GM12865 (cell line): ENCODE data around the gene SERPINA1.

ENCODE experiments used
- DNase-seq: peaks from one replicate; pipeline ENCODE4 v3.0.0; 2010; ENCODE audit warnings: low read depth
- H3K4me3 ChIP-seq: 2 replicates; pipeline ENCODE4 v1.5.1; 2011; ENCODE audit warnings: mild to moderate bottlenecking, low read depth, low read length, control low read depth
- TF ChIP-seq, protein P1 (sequence below): IDR thresholded peaks from 2 replicates; pipeline ENCODE4 v1.5.1; 2011; ENCODE audit warnings: low read length, control low read depth, low read depth, inconsistent platforms; ENCODE audit not compliant: insufficient read depth; ENCODE audit errors: missing control alignments

Gene SERPINA1

DNA sequence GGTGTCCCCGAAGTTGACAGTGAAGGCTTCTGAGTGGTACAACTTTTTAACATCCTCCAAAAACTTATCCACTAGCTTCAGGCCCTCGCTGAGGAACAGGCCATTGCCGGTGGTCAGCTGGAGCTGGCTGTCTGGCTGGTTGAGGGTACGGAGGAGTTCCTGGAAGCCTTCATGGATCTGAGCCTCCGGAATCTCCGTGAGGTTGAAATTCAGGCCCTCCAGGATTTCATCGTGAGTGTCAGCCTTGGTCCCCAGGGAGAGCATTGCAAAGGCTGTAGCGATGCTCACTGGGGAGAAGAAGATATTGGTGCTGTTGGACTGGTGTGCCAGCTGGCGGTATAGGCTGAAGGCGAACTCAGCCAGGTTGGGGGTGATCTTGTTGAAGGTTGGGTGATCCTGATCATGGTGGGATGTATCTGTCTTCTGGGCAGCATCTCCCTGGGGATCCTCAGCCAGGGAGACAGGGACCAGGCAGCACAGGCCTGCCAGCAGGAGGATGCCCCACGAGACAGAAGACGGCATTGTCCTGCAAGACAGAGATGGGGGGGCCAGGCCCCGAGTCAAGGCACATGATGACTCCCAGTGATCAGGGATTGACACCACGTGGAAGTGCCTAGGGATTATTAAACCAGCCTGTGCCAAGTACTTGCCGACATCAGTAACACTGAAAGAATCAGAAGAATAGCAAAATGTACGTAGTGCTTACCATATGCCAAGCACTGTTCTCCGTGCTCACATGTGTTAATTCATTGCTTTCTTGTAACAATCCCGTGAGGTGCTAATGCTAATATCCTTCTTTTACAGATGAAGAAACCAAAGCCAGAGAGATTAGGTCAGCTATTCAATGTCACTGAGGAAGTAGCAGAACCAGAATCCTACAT lies 5.4 kb downstream of the SERPINA1 start:
- TF ChIP-seq, protein P1, sequence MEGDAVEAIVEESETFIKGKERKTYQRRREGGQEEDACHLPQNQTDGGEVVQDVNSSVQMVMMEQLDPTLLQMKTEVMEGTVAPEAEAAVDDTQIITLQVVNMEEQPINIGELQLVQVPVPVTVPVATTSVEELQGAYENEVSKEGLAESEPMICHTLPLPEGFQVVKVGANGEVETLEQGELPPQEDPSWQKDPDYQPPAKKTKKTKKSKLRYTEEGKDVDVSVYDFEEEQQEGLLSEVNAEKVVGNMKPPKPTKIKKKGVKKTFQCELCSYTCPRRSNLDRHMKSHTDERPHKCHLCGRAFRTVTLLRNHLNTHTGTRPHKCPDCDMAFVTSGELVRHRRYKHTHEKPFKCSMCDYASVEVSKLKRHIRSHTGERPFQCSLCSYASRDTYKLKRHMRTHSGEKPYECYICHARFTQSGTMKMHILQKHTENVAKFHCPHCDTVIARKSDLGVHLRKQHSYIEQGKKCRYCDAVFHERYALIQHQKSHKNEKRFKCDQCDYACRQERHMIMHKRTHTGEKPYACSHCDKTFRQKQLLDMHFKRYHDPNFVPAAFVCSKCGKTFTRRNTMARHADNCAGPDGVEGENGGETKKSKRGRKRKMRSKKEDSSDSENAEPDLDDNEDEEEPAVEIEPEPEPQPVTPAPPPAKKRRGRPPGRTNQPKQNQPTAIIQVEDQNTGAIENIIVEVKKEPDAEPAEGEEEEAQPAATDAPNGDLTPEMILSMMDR = no peak
- no peak for DNase-seq
- no peak overlapping the region for H3K4me3 ChIP-seq

DNA sequence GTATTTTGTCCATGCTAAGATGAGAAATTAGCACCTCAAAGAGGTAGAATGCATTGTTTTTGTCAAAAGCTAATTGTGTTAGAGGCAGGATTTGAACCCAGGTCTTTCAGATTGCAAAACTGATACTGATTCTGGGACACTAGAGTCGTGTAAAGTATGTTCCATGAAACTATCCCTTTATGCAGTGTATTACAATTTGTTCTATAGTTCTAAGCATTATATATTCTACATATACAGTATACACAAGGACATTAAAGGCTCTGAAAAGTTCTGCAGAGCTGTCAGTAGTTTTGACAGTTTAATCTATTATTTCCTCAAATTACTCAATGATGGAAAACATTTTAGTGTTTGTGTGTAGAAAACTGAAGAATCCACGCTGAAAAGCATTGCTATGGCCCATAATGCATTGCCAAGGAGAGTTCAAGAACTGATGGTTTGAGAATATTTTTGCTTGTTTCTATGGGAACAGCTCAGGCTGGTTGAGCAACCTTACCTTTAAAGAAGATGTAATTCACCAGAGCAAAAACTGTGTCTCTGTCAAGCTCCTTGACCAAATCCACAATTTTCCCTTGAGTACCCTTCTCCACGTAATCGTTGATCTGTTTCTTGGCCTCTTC lies 6.2 kb downstream of the SERPINA1 start:
- H3K4me3 ChIP-seq = no peak overlapping the region
- TF ChIP-seq, protein P1 = no peak
- no peak for DNase-seq

DNA sequence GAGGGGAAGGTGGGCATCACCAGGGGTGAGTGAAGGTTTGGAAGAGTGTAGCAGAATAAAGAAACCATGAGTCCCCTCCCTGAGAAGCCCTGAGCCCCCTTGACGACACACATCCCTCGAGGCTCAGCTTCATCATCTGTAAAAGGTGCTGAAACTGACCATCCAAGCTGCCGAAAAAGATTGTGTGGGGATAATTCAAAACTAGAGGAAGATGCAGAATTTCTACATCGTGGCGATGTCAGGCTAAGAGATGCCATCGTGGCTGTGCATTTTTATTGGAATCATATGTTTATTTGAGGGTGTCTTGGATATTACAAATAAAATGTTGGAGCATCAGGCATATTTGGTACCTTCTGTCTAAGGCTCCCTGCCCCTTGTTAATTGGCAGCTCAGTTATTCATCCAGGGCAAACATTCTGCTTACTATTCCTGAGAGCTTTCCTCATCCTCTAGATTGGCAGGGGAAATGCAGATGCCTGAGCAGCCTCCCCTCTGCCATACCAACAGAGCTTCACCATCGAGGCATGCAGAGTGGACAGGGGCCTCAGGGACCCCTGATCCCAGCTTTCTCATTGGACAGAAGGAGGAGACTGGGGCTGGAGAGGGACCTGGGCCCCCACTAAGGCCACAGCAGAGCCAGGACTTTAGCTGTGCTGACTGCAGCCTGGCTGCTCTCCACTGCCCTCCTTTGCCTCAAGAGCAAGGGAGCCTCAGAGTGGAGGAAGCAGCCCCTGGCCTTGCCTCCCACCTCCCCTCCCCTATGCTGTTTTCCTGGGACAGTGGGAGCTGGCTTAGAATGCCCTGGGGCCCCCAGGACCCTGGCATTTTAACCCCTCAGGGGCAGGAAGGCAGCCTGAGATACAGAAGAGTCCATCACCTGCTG lies 7.0 kb downstream of the SERPINA1 start:
- DNase-seq = no peak
- no peak overlapping the region for H3K4me3 ChIP-seq
- TF ChIP-seq, protein P1 = no peak

DNA sequence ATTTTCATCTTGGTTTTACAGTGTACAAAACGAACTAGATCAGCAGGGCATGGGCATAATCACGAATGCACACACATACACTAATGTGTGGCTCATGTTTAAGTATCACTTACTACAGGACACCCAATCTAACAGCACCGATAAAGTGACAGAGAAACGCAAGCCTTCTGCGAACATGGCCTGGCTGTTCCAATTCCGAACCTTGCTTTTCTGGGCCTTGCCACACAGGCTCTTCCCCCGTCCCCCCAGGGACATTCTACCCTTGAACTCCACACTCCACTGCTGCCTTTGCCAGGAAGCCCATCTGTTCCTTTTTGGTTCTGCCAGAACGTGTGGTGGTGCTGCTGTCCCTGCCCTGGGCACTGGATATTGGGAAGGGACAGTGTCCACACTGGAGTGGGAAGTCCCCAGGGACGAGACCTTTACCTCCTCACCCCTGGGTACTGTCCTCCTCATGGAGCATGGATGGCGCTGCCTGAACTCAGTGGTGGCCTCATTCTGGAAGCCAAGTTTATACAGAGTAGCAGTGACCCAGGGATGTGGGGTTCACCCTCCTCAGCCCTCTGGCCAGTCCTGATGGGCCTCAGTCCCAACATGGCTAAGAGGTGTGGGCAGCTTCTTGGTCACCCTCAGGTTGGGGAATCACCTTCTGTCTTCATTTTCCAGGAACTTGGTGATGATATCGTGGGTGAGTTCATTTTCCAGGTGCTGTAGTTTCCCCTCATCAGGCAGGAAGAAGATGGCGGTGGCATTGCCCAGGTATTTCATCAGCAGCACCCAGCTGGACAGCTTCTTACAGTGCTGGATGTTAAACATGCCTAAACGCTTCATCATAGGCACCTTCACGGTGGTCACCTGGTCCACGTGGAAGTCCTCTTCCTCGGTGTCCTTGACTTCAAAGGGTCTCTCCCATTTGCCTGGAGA lies 7.9 kb downstream of the SERPINA1 start:
- TF ChIP-seq, protein P1 = no peak
- no peak for DNase-seq
- no peak overlapping the region for H3K4me3 ChIP-seq

DNA sequence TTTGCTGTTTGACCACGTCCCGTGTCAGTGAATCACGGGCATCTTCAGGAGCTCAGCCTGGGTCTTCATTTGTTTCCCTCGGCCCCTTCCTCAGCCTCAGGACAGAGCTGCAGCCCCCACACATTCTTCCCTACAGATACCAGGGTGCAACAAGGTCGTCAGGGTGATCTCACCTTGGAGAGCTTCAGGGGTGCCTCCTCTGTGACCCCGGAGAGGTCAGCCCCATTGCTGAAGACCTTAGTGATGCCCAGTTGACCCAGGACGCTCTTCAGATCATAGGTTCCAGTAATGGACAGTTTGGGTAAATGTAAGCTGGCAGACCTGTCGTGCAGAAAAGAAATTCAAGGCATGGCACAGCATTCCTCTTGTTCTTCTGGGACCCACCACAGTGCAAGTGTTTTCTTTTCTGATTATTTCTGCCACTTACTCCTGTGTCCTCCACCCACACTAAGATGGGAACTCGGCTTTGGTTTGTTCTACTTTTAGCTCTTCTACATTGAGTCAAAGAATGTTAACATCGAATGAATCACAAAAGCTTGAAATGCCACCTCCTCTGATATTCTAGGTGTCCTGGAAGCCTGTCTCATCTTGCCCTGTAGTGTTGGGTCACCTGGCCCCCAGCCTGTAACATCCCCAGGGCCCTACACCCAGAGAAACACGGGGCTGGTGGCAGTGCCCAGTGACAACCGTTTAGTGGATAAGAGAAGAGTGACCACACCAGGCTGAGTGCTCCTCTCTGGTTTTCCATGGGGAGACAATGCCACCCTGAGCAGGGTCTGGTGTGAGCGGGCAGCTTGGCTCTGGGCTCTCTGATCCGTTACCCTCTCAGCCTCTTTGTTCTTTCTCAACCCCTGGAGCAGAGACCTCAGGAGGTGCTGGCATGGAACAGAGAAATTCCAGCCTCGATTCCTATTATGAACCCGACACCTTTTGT lies 8.8 kb downstream of the SERPINA1 start:
- TF ChIP-seq, protein P1 = no peak
- no peak overlapping the region for H3K4me3 ChIP-seq
- DNase-seq = no peak
